ENCODE measurements around the gene ARHGDIA. TPM values are rescaled to one million over a fixed set of nuclear protein-coding genes. Genes with fewer than 3 reads are reported as not detected.

ARHGDIA gene
- total RNA-seq, 6 experiments from 2014 or later, result 758 to 1,040 (median 908) TPM

DNA sequence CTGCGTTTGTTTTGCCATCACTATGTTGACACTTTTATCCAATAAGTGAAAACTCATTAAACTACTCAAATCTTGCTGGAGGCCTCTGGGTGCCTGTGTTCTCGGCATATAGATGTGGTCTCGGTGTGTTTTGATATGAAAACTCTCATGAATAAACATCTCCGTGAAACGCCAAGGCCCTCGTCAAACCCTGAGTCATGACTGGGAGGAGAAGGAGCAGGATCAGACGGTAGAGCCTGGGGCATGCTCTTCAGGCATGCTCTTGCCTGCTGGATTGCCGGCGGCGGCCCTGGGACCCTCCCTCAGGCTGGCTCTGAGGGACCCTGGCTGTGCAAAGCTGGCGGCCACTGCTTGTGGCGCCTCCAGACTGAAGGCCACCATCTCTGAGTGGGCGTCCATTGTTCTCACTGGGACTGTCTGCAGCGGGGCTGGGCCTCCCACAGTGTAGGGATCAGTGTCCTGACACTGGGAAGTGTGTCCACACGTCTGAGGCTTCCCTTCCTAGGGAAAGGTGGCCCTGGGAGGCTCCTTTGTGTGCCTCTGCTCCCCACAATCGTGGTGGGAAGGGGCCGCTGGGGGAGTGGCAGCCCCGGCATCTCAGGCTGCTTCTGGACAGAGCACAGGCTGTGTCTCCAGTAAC is 29.2 kb upstream of the ARHGDIA start:
- Mint-ChIP-seq H3K27ac (peak overlapping the region; percentile 51), H3K4me1 (ENCODE audit: low read depth) (peaks cover 26% of the 10 kb centered on the region), H3K4me3 (no peak overlapping the region), H3K27me3 (ENCODE audit: insufficient read depth) (peaks cover 7% of the 10 kb centered on the region), H3K9me3 (no peaks in the 10 kb centered on the region), H3K36me3 (ENCODE audit: low read depth) (peaks cover 17% of the 10 kb centered on the region)
- no peak for DNase-seq
- TF ChIP-seq, protein P1, sequence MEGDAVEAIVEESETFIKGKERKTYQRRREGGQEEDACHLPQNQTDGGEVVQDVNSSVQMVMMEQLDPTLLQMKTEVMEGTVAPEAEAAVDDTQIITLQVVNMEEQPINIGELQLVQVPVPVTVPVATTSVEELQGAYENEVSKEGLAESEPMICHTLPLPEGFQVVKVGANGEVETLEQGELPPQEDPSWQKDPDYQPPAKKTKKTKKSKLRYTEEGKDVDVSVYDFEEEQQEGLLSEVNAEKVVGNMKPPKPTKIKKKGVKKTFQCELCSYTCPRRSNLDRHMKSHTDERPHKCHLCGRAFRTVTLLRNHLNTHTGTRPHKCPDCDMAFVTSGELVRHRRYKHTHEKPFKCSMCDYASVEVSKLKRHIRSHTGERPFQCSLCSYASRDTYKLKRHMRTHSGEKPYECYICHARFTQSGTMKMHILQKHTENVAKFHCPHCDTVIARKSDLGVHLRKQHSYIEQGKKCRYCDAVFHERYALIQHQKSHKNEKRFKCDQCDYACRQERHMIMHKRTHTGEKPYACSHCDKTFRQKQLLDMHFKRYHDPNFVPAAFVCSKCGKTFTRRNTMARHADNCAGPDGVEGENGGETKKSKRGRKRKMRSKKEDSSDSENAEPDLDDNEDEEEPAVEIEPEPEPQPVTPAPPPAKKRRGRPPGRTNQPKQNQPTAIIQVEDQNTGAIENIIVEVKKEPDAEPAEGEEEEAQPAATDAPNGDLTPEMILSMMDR (IDR thresholded peaks at IDR 0.05), result no peak

DNA sequence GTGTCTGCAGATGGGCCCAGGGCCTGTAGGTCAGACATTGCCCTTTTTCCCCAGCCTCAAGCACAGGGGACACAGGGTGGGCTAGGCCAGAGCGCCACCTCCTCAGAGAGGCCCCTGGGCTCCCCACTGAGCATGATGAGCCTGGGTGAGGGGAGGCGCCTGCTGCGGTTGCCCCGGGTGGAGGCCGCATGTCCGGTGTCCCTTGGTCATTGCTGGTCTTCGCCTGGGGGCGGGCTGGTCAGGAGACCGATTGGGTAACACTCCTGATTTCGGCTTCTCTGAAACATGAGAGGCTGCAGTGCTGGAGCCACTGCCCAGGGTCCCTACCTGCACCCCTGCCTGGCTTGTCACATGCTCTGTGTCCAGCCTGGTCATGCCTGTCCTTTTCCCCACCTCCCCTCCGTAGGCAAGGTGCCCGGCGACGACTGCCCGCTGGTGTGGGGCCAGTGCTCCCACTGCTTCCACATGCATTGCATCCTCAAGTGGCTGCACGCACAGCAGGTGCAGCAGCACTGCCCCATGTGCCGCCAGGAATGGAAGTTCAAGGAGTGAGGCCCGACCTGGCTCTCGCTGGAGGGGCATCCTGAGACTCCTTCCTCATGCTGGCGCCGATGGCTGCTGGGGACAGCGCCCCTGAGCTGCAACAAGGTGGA is 28.5 kb upstream of the ARHGDIA start:
- Mint-ChIP-seq H3K4me1 (ENCODE audit: low read depth) (peaks cover 26% of the 10 kb centered on the region), H3K27me3 (ENCODE audit: insufficient read depth) (peaks cover 7% of the 10 kb centered on the region), H3K36me3 (ENCODE audit: low read depth) (peaks cover 17% of the 10 kb centered on the region), H3K27ac (peak overlapping the region; percentile 92), H3K4me3 (no peak overlapping the region), H3K9me3 (no peaks in the 10 kb centered on the region)
- TF ChIP-seq, protein P1 (IDR thresholded peaks at IDR 0.05), result no peak
- no peak for DNase-seq

DNA sequence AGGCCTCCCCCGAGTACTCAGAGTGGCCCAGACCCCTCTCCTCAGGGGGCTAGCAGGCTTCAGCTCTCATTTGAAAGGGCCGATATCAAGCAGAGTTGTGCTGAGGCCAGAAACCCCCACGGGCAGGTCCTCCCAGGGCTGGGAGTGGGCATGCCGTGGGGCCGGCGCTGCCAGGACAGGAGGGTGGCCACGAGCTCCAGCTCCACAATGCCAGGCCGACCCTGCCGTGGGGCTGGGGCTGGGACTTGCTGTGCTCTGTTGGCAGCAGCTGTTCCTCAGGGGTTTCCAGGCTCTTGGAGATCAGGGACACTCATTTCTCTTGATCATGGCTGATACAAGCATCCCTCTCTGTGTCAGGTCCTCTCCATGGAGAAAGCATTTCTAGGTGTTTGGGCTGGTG is 27.7 kb upstream of the ARHGDIA start:
- TF ChIP-seq, protein P1 (IDR thresholded peaks at IDR 0.05), result no peak; the same call in 1 of the 2 replicates
- peaks cover 26% of the 10 kb centered on the region for H3K4me1 Mint-ChIP-seq (ENCODE audit: low read depth)
- H3K27ac Mint-ChIP-seq, result peak overlapping the region; percentile 92
- H3K36me3 Mint-ChIP-seq (ENCODE audit: low read depth), result peaks cover 17% of the 10 kb centered on the region
- H3K27me3 Mint-ChIP-seq (ENCODE audit: insufficient read depth), result peaks cover 7% of the 10 kb centered on the region
- H3K4me3 Mint-ChIP-seq, result peak overlapping the region; percentile 68
- no peak for DNase-seq
- no peaks in the 10 kb centered on the region for H3K9me3 Mint-ChIP-seq

- peaks cover 7% of the 10 kb centered on the region for H3K27me3 Mint-ChIP-seq (ENCODE audit: insufficient read depth)
- peaks cover 17% of the 10 kb centered on the region for H3K36me3 Mint-ChIP-seq (ENCODE audit: low read depth)
- TF ChIP-seq, protein P1 (IDR thresholded peaks at IDR 0.05), result peak; percentile 13; the same call in 1 of the 2 replicates
- H3K4me3 Mint-ChIP-seq, result peak overlapping the region; percentile 68
- peaks cover 26% of the 10 kb centered on the region for H3K4me1 Mint-ChIP-seq (ENCODE audit: low read depth)
- H3K27ac Mint-ChIP-seq, result peak overlapping the region; percentile 92
- peak; percentile 94 for DNase-seq
- no peaks in the 10 kb centered on the region for H3K9me3 Mint-ChIP-seq
Measured at GRCh38 chr17:81898029-81898866, 27.1 kb upstream of the ARHGDIA start.

DNA sequence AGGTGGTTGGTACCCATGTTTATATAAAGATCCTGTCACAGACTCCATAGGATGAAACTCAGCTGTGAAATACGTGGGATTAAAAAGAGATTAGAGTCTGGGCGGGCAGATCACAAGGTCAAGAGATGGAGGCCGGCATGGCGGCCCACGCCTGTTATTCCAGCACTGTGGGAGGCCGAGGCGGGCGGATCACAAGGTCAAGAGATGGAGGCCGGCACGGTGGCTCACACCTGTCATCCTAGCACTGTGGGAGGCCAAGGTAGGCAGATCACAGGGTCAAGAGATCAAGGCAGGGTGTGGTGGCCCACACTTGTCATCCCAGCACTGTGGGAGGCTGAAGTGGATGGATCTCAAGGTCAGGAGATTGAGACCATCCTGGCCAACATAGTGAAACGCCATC is 24.3 kb upstream of the ARHGDIA start:
- TF ChIP-seq, protein P1 (IDR thresholded peaks at IDR 0.05), result no peak
- Mint-ChIP-seq H3K27ac (no peak overlapping the region), H3K27me3 (ENCODE audit: insufficient read depth) (peaks cover 3% of the 10 kb centered on the region; the same call in 1 of the 2 replicates), H3K4me1 (ENCODE audit: low read depth) (peaks cover 26% of the 10 kb centered on the region), H3K4me3 (no peak overlapping the region), H3K36me3 (ENCODE audit: low read depth) (peaks cover 13% of the 10 kb centered on the region), H3K9me3 (no peaks in the 10 kb centered on the region)
- no peak for DNase-seq
